T-cell (primary cell): Measurements from ENCODE around the gene WWP2. TPM values are rescaled to one million over a fixed set of nuclear protein-coding genes. Genes with fewer than 3 reads are reported as not detected.
A peak's percentile ranks its signal among the peaks of the same experiment; 100 is the strongest.

ENCODE experiments used
- ATAC-seq, 4 experiments: fragments of 200-7000 bp in 3 of 4; fragments of 150-1000 bp in 1 of 4; cut with Tn5 transposase; replicated peaks in 1 of 4; 1 replicate in 3 of 4; 2 replicates in 1 of 4; pipeline ENCODE4 v1.10.0; 2021; ENCODE audit warnings: moderate library complexity in 3 of 4, mild to moderate bottlenecking in 2 of 4, moderate number of reproducible peaks in 1 of 4
- CTCF ChIA-PET, 2 donors: fragments of 300-600 bp; sonication (Branson Sonifier 250); formaldehyde crosslinking; loops; one replicate each; lab custom pipeline; 2022; ENCODE audit warnings: antibody characterized with exemption in 2 of 2; lab: Charles Lee
- POLR2A ChIA-PET, 2 donors: fragments of 300-600 bp; sonication (Branson Sonifier 250); formaldehyde crosslinking; loops; one replicate each; lab custom pipeline; 2022; ENCODE audit warnings: antibody characterized with exemption in 2 of 2; lab: Charles Lee
- DNase-seq, 35 experiments: peaks; one replicate each; pipeline versions ENCODE4 v3.0.0 to v3.0.0-alpha.2; 2013 to 2023
- H3K27ac ChIP-seq: one replicate; pipeline ENCODE4 v1.5.1; 2013; ENCODE audit warnings: low read length
- H3K27me3 ChIP-seq, 2 experiments: replicated peaks in 1 of 2; 1 replicate in 1 of 2; 2 replicates in 1 of 2; pipeline versions ENCODE4 v1.6.1 to v1.7.0; 2013; ENCODE audit warnings: low read length in 1 of 2, mixed read lengths in 1 of 2; ENCODE audit not compliant: control insufficient read depth in 2 of 2, insufficient read depth in 2 of 2; ENCODE audit errors: extremely low read depth in 1 of 2
- H3K36me3 ChIP-seq, 2 donors: 1 replicate in 1 of 2; 2 replicates in 1 of 2; pipeline versions ENCODE4 v1.6.1 to v1.7.0; 2013; ENCODE audit warnings: low read length in 1 of 2; ENCODE audit not compliant: control insufficient read depth in 2 of 2, insufficient read depth in 1 of 2; ENCODE audit errors: extremely low read depth in 1 of 2
- H3K4me1 ChIP-seq, 2 experiments: 1 replicate in 1 of 2; 2 replicates in 1 of 2; pipeline versions ENCODE4 v1.6.1 to v1.7.0; 2013; ENCODE audit warnings: low read length in 2 of 2, mixed read lengths in 1 of 2; ENCODE audit not compliant: insufficient read depth in 2 of 2, control insufficient read depth in 1 of 2; ENCODE audit errors: extremely low read depth in 1 of 2
- H3K4me3 ChIP-seq, 2 donors: 1 replicate in 1 of 2; 2 replicates in 1 of 2; pipeline versions ENCODE4 v1.5.1 to v1.7.0; 2013; ENCODE audit warnings: mild to moderate bottlenecking in 2 of 2, low read length in 1 of 2, moderate library complexity in 1 of 2; ENCODE audit not compliant: control insufficient read depth in 1 of 2; ENCODE audit errors: extremely low read depth in 1 of 2
- H3K9me3 ChIP-seq: 2 replicates; pipeline ENCODE4 v1.7.0; 2013
- H3K27ac Mint-ChIP-seq, 2 donors: one replicate each; pipeline ENCODE4 v1.8.0; 2020 to 2021; ENCODE audit warnings: mild to moderate bottlenecking in 2 of 2, mixed read lengths in 2 of 2
- H3K27me3 Mint-ChIP-seq, 2 donors: one replicate each; pipeline ENCODE4 v1.8.0; 2021 to 2022; ENCODE audit warnings: mixed read lengths in 2 of 2
- H3K36me3 Mint-ChIP-seq: one replicate; pipeline ENCODE4 v1.8.0; 2021; ENCODE audit warnings: mixed read lengths
- H3K4me1 Mint-ChIP-seq, 3 donors: one replicate each; pipeline ENCODE4 v1.8.0; 2020 to 2022; ENCODE audit warnings: mixed read lengths in 3 of 3, mild to moderate bottlenecking in 1 of 3
- H3K4me3 Mint-ChIP-seq, 3 donors: one replicate each; pipeline ENCODE4 v1.8.0; 2020 to 2022; ENCODE audit warnings: mild to moderate bottlenecking in 3 of 3, mixed read lengths in 3 of 3, moderate library complexity in 3 of 3
- H3K9me3 Mint-ChIP-seq, 3 donors: one replicate each; pipeline ENCODE4 v1.8.0; 2020 to 2022; ENCODE audit warnings: mixed read lengths in 3 of 3
- WGBS: methylation state at CpG from one replicate; pipeline ENCODE4 v1.1.5; 2013; ENCODE audit warnings: missing lambda C conversion rate; ENCODE audit not compliant: insufficient coverage; 5-methylcytosine and 5-hydroxymethylcytosine counted together
- total RNA-seq, 35 experiments: library from RNA in 6 of 35; stranded (reverse) in 6 of 35; fragments of 120-200 nt in 1 of 35; gene quantifications; one replicate each; pipeline versions ENCODE4 v1.2.1 to v1.2.4 and lab custom pipeline; 2013 to 2026

The WWP2 gene
- total RNA-seq, 5 donors from 2014 or later (not counting 1 experiment from before 2014, with no cell fraction given), result 55.3 to 78.5 (median 66.4) TPM

- CTCF ChIA-PET, result interaction anchor here in 1 of 2 donors (0.6 kb wide), 1 partner anchor 15 kb away, joined by 3 read pairs; no protein-coding TSS in a partner anchor
- no peaks in the 10 kb centered on the region for H3K9me3 ChIP-seq
- Mint-ChIP-seq H3K4me1 (peaks cover 46 to 63% (median 58%) of the 10 kb centered on the region in 3 donors), H3K36me3 (peaks cover 13% of the 10 kb centered on the region), H3K27ac (no peak overlapping the region), H3K9me3 (no peaks in the 10 kb centered on the region), H3K4me3 (no peak overlapping the region), H3K27me3 (no peaks in the 10 kb centered on the region)
- DNase-seq, result no peak
- no peak for ATAC-seq
- no peak overlapping the region for H3K4me3 ChIP-seq
- 67% methylated on average over 3 of the region's 5 CpGs for WGBS
- H3K36me3 ChIP-seq, result peaks cover 0 to 2% of the 10 kb centered on the region in 2 donors
- POLR2A ChIA-PET, result interaction anchor here in 1 of 2 donors (0.6 kb wide), 1 partner anchor 297 kb away, joined by 4 read pairs; no protein-coding TSS in a partner anchor
- H3K27me3 ChIP-seq, result no peaks in the 10 kb centered on the region
- H3K27ac ChIP-seq, result no peak overlapping the region
- H3K4me1 ChIP-seq, result peaks cover 2 to 23% of the 10 kb centered on the region in 2 experiments
Measured at GRCh38 chr16:69767459-69768229, 5.5 kb downstream of the WWP2 start.

DNA sequence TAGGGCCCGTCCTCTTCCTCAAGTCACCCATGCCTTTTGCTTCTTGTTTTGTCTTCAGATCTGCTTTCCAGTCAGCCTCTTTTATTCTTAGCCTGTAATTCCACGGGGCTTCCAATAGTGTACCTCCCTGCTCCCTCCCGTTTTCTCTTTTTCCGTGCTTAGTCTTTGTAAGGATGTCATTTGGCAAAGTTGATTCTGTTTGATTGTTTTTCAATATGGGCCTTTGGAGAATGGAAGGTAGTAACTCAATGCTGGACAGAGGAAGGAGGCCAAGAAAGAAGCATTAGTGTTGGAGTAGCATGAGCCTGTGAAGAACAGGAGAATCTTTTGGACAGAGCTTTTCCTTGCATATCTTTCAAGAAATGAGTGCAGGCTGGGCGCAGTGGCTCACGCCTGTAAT, 6.5 kb downstream of the WWP2 start:
- Mint-ChIP-seq H3K4me1 (peaks cover 49 to 66% (median 60%) of the 10 kb centered on the region in 3 donors), H3K4me3 (no peak overlapping the region), H3K9me3 (no peaks in the 10 kb centered on the region), H3K36me3 (peaks cover 13% of the 10 kb centered on the region), H3K27me3 (no peaks in the 10 kb centered on the region), H3K27ac (peak overlapping the region in 1 of 2 donors; percentile 35)
- ATAC-seq (no peak), DNase-seq (no peak)
- POLR2A ChIA-PET, result interaction anchor here in 1 of 2 donors (0.6 kb wide), 1 partner anchor 1370 kb away, joined by 3 read pairs; no protein-coding TSS in a partner anchor
- H3K27me3 ChIP-seq, result no peaks in the 10 kb centered on the region
- H3K4me1 ChIP-seq, result peaks cover 0 to 20% of the 10 kb centered on the region in 2 experiments
- WGBS, result 100% methylated on average over 2 of the region's 6 CpGs
- peaks cover 0 to 2% of the 10 kb centered on the region in 2 donors for H3K36me3 ChIP-seq
- no peak overlapping the region for H3K4me3 ChIP-seq
- CTCF ChIA-PET, result interaction anchor here in 1 of 2 donors (0.6 kb wide), 1 partner anchor 10 kb away, joined by 3 read pairs; no protein-coding TSS in a partner anchor
- no peaks in the 10 kb centered on the region for H3K9me3 ChIP-seq
- no peak overlapping the region for H3K27ac ChIP-seq

GRCh38 chr16:69769404-69769803, 7.3 kb downstream of the WWP2 start:
- Histone ChIP-seq H3K27me3 (no peaks in the 10 kb centered on the region), H3K36me3 (peaks cover 4 to 6% of the 10 kb centered on the region in 2 donors), H3K27ac (no peak overlapping the region), H3K4me1 (peaks cover 0 to 20% of the 10 kb centered on the region in 2 experiments), H3K9me3 (no peaks in the 10 kb centered on the region), H3K4me3 (no peak overlapping the region)
- ChIA-PET POLR2A (interaction anchor here in 1 of 2 donors (0.6 kb wide), 1 partner anchor 1370 kb away, joined by 3 read pairs; no protein-coding TSS in a partner anchor), CTCF (interaction anchor here (0.6 to 0.8 kb wide), 4 partner anchors 11 to 1440 kb away, joined by 3 to 7 read pairs (median 4); no protein-coding TSS in a partner anchor)
- Mint-ChIP-seq H3K9me3 (no peaks in the 10 kb centered on the region), H3K4me1 (peaks cover 57 to 68% (median 60%) of the 10 kb centered on the region in 3 donors), H3K4me3 (no peak overlapping the region), H3K36me3 (peaks cover 18% of the 10 kb centered on the region), H3K27ac (no peak overlapping the region), H3K27me3 (no peaks in the 10 kb centered on the region)
- WGBS, result no CpG with 5 or more reads among the region's 2 CpGs
- DNase-seq, result no peak
- ATAC-seq, result no peak

DNA sequence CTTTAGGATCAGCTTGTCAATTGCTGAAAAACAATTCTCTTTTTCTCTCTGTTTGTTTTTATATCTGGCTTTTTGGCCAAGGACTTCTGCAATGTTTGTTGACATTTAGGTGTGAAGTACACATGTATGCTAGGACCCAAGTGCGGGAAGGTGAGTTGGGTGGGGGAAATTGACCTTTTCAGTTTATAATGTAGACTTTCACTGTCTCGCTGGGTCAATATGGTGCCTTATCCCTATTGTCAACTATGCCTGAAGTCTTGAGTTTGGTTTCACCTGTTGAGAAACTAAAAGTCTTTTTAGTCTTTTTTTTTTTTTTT, 9.5 kb downstream of the WWP2 start:
- no peaks in the 10 kb centered on the region for H3K27me3 Mint-ChIP-seq
- CTCF ChIA-PET, result interaction anchor here in 1 of 2 donors (0.5 kb wide), 1 partner anchor 23 kb away, joined by 4 read pairs; no protein-coding TSS in a partner anchor
- no peak for ATAC-seq
- H3K4me1 Mint-ChIP-seq, result peaks cover 50 to 64% (median 60%) of the 10 kb centered on the region in 3 donors
- H3K36me3 Mint-ChIP-seq, result peaks cover 29% of the 10 kb centered on the region
- Histone ChIP-seq H3K4me3 (no peak overlapping the region), H3K27me3 (no peaks in the 10 kb centered on the region), H3K4me1 (peaks cover 0 to 17% of the 10 kb centered on the region in 2 experiments), H3K27ac (no peak overlapping the region), H3K36me3 (peaks cover 5 to 13% of the 10 kb centered on the region in 2 donors), H3K9me3 (peaks cover 4% of the 10 kb centered on the region)
- WGBS, result 100% methylated on average over 1 of the region's 2 CpGs
- peaks cover 5 to 15% (median 10%) of the 10 kb centered on the region in 3 donors for H3K9me3 Mint-ChIP-seq
- POLR2A ChIA-PET, result interaction anchor here in 1 of 2 donors (0.6 kb wide), 1 partner anchor 60 kb away, joined by 3 read pairs; no protein-coding TSS in a partner anchor
- no peak overlapping the region for H3K4me3 Mint-ChIP-seq
- H3K27ac Mint-ChIP-seq, result peak overlapping the region; percentile 7 to 9
- DNase-seq, result no peak

DNA sequence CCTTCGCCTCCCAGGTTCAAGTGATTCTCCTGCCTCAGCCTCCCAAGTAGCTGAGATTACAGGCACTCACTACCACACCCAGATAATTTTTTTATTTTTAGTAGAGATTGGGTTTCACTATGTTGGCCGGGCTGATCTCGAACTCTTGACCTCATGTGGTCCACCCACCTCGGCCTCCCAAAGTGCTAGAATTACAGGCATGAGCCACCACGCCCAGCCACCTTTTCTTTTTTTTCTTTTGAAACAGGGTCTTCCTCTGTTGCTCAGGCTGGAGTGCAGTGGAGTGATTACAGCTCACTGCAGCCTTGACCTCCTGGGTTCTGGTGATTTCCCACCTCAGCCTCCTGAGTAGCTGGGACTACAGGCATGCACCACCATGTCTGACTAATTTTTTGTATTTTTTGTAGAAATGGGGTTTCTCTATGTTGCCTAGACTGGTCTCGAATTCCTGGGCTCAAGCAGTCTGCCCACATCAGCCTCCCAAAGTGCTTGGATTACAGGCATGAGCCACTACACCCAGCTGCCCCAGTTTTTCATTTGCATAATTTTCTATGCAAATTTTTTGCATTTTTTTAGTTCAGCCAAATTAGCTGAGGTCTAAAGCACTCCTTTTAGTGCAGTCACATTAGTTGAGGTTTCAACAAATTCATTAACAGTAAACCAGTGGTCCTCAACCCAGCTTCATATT, 11.3 kb downstream of the WWP2 start:
- peaks cover 5 to 13% of the 10 kb centered on the region in 2 donors for H3K36me3 ChIP-seq
- Mint-ChIP-seq H3K27ac (peak overlapping the region in 1 of 2 donors; percentile 55), H3K36me3 (peaks cover 27% of the 10 kb centered on the region), H3K27me3 (no peaks in the 10 kb centered on the region), H3K4me3 (peak overlapping the region in 2 of 3 donors; percentile 2 to 15), H3K4me1 (peaks cover 42 to 57% (median 54%) of the 10 kb centered on the region in 3 donors), H3K9me3 (peaks cover 5 to 15% (median 10%) of the 10 kb centered on the region in 3 donors)
- no peaks in the 10 kb centered on the region for H3K27me3 ChIP-seq
- no peak for ATAC-seq
- ChIA-PET POLR2A (no interaction called here), CTCF (no interaction called here)
- WGBS, result 100% methylated on average over 1 of the region's 6 CpGs
- peaks cover 4% of the 10 kb centered on the region for H3K9me3 ChIP-seq
- H3K4me3 ChIP-seq, result no peak overlapping the region
- H3K27ac ChIP-seq, result no peak overlapping the region
- DNase-seq, result no peak
- peaks cover 0 to 17% of the 10 kb centered on the region in 2 experiments for H3K4me1 ChIP-seq

DNA sequence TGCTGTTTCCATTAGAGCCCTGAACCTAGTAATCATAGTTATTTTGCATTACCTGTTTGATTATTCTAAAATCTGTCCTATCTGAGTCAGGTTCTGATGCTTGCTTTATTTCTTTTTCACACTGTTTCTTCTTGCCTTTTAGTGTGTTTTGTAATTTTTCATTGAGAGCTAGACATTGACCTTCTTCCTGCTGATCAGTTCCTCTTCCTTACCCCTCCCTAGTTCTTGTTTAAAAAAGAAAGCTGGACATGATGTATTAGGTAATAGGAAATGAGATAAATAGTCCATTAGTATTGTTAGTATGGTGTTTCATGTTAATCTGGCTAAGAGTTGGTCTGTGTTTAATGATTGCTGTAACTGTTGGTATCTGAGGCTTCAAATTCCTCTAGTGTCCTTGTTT, 13.4 kb downstream of the WWP2 start:
- H3K9me3 ChIP-seq, result peaks cover 4% of the 10 kb centered on the region
- no peak overlapping the region for H3K4me3 ChIP-seq
- H3K27me3 Mint-ChIP-seq, result no peaks in the 10 kb centered on the region
- no peak for DNase-seq
- H3K27ac ChIP-seq, result no peak overlapping the region
- no peak overlapping the region for H3K27ac Mint-ChIP-seq
- no peak for ATAC-seq
- H3K4me1 ChIP-seq, result peaks cover 0 to 11% of the 10 kb centered on the region in 2 experiments
- no peaks in the 10 kb centered on the region for H3K27me3 ChIP-seq
- H3K36me3 ChIP-seq, result peaks cover 5 to 11% of the 10 kb centered on the region in 2 donors
- H3K36me3 Mint-ChIP-seq, result peaks cover 27% of the 10 kb centered on the region
- peaks cover 5 to 15% (median 10%) of the 10 kb centered on the region in 3 donors for H3K9me3 Mint-ChIP-seq
- ChIA-PET POLR2A (no interaction called here), CTCF (no interaction called here)
- H3K4me3 Mint-ChIP-seq, result no peak overlapping the region
- peaks cover 36 to 48% (median 44%) of the 10 kb centered on the region in 3 donors for H3K4me1 Mint-ChIP-seq
